22Rv1 (cell line): Measurements from ENCODE around the gene HTRA3.

Source experiments
- ZFX ChIP-seq: fragments of 450-650 bp; IDR thresholded peaks from 2 replicates; pipeline ENCODE4 v1.6.1; 2017; ENCODE audit warnings: antibody characterized with exemption, borderline replicate concordance
- TF ChIP-seq, protein P1 (sequence below): fragments of 450-650 bp; IDR thresholded peaks from 2 replicates; pipeline ENCODE4 v1.5.1; 2017; ENCODE audit warnings: mild to moderate bottlenecking

DNA sequence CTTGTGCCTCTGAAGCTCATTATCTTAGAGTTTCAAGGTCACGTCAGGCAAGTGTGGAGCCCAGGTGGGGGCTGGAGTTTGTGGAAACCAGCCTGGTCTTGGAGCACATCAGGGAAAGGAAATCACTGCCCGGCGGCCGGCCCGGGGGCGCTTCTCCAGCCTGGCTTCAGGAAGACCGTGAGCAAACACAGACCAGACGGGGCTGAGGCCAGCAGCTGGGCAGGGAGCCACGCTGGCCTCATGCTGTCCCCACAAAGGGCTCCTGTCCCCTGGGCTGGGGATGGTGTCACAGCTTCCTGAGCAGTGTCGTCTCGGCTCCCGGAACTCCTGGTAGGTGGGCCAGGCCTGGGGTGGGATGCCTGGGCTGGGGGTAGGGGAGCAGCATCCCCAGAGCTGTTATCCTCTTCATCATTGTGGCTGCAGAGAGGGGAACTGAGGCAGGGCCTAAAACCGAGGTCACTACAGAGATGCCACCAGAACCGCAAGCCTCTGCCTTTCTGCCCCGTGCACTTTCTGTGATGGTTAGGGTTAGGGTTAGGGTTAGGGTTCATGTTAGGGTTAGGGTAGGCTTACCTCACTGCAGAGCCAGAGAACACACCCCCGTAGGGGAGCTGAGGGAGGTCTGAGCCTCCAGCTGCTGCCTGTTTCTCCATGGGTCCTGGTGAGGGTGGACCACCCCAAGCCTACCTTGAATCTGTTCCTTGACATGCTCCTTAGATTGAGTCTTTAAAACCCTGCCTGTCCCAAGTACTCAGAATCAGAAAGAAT lies 77.5 kb downstream of the HTRA3 start:
- TF ChIP-seq, protein P1, sequence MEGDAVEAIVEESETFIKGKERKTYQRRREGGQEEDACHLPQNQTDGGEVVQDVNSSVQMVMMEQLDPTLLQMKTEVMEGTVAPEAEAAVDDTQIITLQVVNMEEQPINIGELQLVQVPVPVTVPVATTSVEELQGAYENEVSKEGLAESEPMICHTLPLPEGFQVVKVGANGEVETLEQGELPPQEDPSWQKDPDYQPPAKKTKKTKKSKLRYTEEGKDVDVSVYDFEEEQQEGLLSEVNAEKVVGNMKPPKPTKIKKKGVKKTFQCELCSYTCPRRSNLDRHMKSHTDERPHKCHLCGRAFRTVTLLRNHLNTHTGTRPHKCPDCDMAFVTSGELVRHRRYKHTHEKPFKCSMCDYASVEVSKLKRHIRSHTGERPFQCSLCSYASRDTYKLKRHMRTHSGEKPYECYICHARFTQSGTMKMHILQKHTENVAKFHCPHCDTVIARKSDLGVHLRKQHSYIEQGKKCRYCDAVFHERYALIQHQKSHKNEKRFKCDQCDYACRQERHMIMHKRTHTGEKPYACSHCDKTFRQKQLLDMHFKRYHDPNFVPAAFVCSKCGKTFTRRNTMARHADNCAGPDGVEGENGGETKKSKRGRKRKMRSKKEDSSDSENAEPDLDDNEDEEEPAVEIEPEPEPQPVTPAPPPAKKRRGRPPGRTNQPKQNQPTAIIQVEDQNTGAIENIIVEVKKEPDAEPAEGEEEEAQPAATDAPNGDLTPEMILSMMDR, result no peak
- no peak for TF ChIP-seq ZFX
